HepG2 (cell line): ENCODE measurements around the gene CEACAM18. TPM values are rescaled to one million over a fixed set of nuclear protein-coding genes. Genes with fewer than 3 reads are reported as not detected.

Experiments
- ATAC-seq: fragments of 200-7000 bp; cut with Tn5 transposase; 3 replicates; pipeline ENCODE4 v1.9.1; 2020; ENCODE audit warnings: mild to moderate bottlenecking, moderate library complexity
- BruUV-seq: library from RNA; stranded (reverse); fragments of 400-500 nt; replicated peaks from 2 replicates; lab custom pipeline; 2021; lab: Mats Ljungman, UMichigan
- CTCF ChIA-PET: fragments of 300-600 bp; formaldehyde crosslinking; extraction: SDS; loops from one replicate; lab custom pipeline; 2021; ENCODE audit warnings: low total read pairs, inconsistent platforms, low intra/inter-chr PET ratio; lab: Yijun Ruan, JAX
- POLR2A ChIA-PET: fragments of 350-600 bp; sonication (Branson Sonifier 250); formaldehyde crosslinking; loops from one replicate; lab custom pipeline; 2020; ENCODE audit warnings: antibody characterized with exemption, inconsistent platforms; lab: Yijun Ruan, JAX
- DNase-seq: peaks from one replicate; pipeline ENCODE4 v3.0.0-alpha.2; 2015; ENCODE audit warnings: low spot score
- FAIRE-seq: peaks from 3 replicates; lab custom pipeline; 2011; peaks lifted over from hg19 to GRCh38; lab: Jason Lieb, UNC
- H2AFZ ChIP-seq: one replicate; pipeline ENCODE4 v1.6.1; 2011; ENCODE audit warnings: low read length, inconsistent platforms
- H3K27ac ChIP-seq: fragments of 300-600 bp; 3 replicates; pipeline ENCODE4 v1.8.0; 2011; ENCODE audit warnings: mixed run types, mild to moderate bottlenecking, mixed read lengths, low read length, inconsistent platforms; ENCODE audit not compliant: insufficient read depth; ENCODE audit errors: extremely low read length
- H3K27me3 ChIP-seq, 2 experiments: fragments of 200-600 bp in 1 of 2; 2 replicates in 1 of 2; 3 replicates in 1 of 2; pipeline versions ENCODE4 v1.6.0 to v1.8.0; 2011; ENCODE audit warnings: low read length in 2 of 2, mild to moderate bottlenecking in 2 of 2, moderate library complexity in 2 of 2, inconsistent platforms in 1 of 2; ENCODE audit not compliant: insufficient read depth in 2 of 2, control insufficient read depth in 1 of 2
- H3K36me3 ChIP-seq, 2 experiments: fragments of 200-600 bp in 1 of 2; replicated peaks in 1 of 2; 2 replicates in 1 of 2; 3 replicates in 1 of 2; pipeline versions ENCODE4 v1.5.1 to v1.8.0; 2011; ENCODE audit warnings: low read length in 2 of 2, inconsistent platforms in 1 of 2; ENCODE audit not compliant: insufficient read depth in 2 of 2, control insufficient read depth in 1 of 2
- H3K4me1 ChIP-seq: 2 replicates; pipeline ENCODE4 v1.5.1; 2012; ENCODE audit warnings: low read length, inconsistent platforms; ENCODE audit not compliant: insufficient read depth
- H3K4me2 ChIP-seq: 2 replicates; pipeline ENCODE4 v1.6.0; 2011; ENCODE audit warnings: low read depth, low read length, inconsistent platforms
- H3K4me3 ChIP-seq, 3 experiments: fragments of 200-600 bp in 1 of 3; sonication (generic), shearing (Covaris generic) in 1 of 3; replicated peaks in 1 of 3; 2 replicates each; pipeline ENCODE4 v1.5.1; 2011 to 2016; ENCODE audit warnings: low read length in 3 of 3, inconsistent platforms in 2 of 3, low read depth in 2 of 3, mild to moderate bottlenecking in 2 of 3, control low read depth in 1 of 3, mixed read lengths in 1 of 3; ENCODE audit not compliant: insufficient read depth in 1 of 3
- H3K79me2 ChIP-seq: one replicate; pipeline ENCODE4 v1.6.1; 2011; ENCODE audit warnings: low read length, inconsistent platforms; ENCODE audit not compliant: insufficient read depth
- H3K9ac ChIP-seq: 2 replicates; pipeline ENCODE4 v1.6.0; 2011; ENCODE audit warnings: mild to moderate bottlenecking, low read depth, low read length, inconsistent platforms; ENCODE audit not compliant: insufficient read depth
- H3K9me3 ChIP-seq: 2 replicates; pipeline ENCODE4 v1.5.1; 2012; ENCODE audit warnings: mild to moderate bottlenecking, low read length
- H4K20me1 ChIP-seq: 2 replicates; pipeline ENCODE4 v1.6.0; 2011; ENCODE audit warnings: inconsistent platforms, mild to moderate bottlenecking, low read length, moderate library complexity; ENCODE audit not compliant: insufficient read depth
- CSRNP1 ChIP-seq: sonication (generic); formaldehyde crosslinking; IDR thresholded peaks from 2 replicates; pipeline ENCODE4 v1.8.1; 2023; ENCODE audit warnings: mild to moderate bottlenecking, missing genetic modification reagents
- ESRRA ChIP-seq: sonication (generic); formaldehyde crosslinking; IDR thresholded peaks from 2 replicates; pipeline ENCODE4 v1.5.1; 2020; ENCODE audit warnings: mild to moderate bottlenecking, low read depth, missing genetic modification reagents
- GPBP1L1 ChIP-seq: sonication (generic); formaldehyde crosslinking; IDR thresholded peaks from 2 replicates; pipeline ENCODE4 v1.5.0; 2020; ENCODE audit warnings: mild to moderate bottlenecking, missing genetic modification reagents
- GPN1 ChIP-seq: sonication (generic); formaldehyde crosslinking; IDR thresholded peaks from 2 replicates; pipeline ENCODE4 v1.5.1; 2020; ENCODE audit warnings: missing genetic modification reagents, borderline replicate concordance
- MAZ ChIP-seq, 2 experiments: sonication (generic) in 1 of 2; formaldehyde crosslinking in 1 of 2; IDR thresholded peaks; 2 replicates each; pipeline versions ENCODE4 v1.5.0 to v1.6.1; 2012 to 2020; ENCODE audit warnings: low read depth in 2 of 2, mild to moderate bottlenecking in 2 of 2, borderline replicate concordance in 1 of 2, improper control_type of control experiment in 1 of 2, low read length in 1 of 2, missing genetic modification reagents in 1 of 2, moderate library complexity in 1 of 2
- SMYD3 ChIP-seq: sonication (generic); formaldehyde crosslinking; IDR thresholded peaks from 2 replicates; pipeline ENCODE4 v1.8.1; 2023; ENCODE audit warnings: mild to moderate bottlenecking, missing genetic modification reagents
- SNAPC2 ChIP-seq: sonication (generic); formaldehyde crosslinking; IDR thresholded peaks from 2 replicates; pipeline ENCODE4 v1.8.1; 2022; ENCODE audit warnings: mild to moderate bottlenecking, missing genetic modification reagents
- SRF ChIP-seq: IDR thresholded peaks from 2 replicates; pipeline ENCODE4 v1.6.1; 2011; ENCODE audit warnings: mild to moderate bottlenecking, low read depth, low read length, moderate library complexity
- ZNF142 ChIP-seq: sonication (generic); formaldehyde crosslinking; IDR thresholded peaks from 2 replicates; pipeline ENCODE4 v1.4.0; 2020; ENCODE audit warnings: missing genetic modification reagents
- ZNF350 ChIP-seq: sonication (generic); formaldehyde crosslinking; IDR thresholded peaks from 2 replicates; pipeline ENCODE4 v1.4.0; 2020; ENCODE audit warnings: mild to moderate bottlenecking, low read depth, missing genetic modification reagents, borderline replicate concordance
- ZNF460 ChIP-seq: sonication (generic); formaldehyde crosslinking; IDR thresholded peaks from 2 replicates; pipeline ENCODE4 v1.5.1; 2020; ENCODE audit warnings: missing genetic modification reagents, mild to moderate bottlenecking, borderline replicate concordance
- ZNF598 ChIP-seq: sonication (generic); formaldehyde crosslinking; IDR thresholded peaks from 2 replicates; pipeline ENCODE4 v1.5.1; 2020; ENCODE audit warnings: mild to moderate bottlenecking, missing genetic modification reagents, borderline replicate concordance
- ZNF709 ChIP-seq: sonication (generic); formaldehyde crosslinking; IDR thresholded peaks from 2 replicates; pipeline ENCODE4 v1.5.0; 2020; ENCODE audit warnings: mild to moderate bottlenecking, missing genetic modification reagents
- WGBS: methylation state at CpG from one replicate; pipeline ENCODE4 v1.1.6; 2017; ENCODE audit warnings: low lambda C conversion rate; 5-methylcytosine and 5-hydroxymethylcytosine counted together
- in situ Hi-C: cut with HindIII; loops from 2 replicates; pipeline ENCODE4 v1.10.0; 2017; ENCODE audit warnings: low pct_unique_long_range_greater_than_20kb; ENCODE audit not compliant: extremely low pct_ligation_motif_present
- intact Hi-C: fragments of 100-400 bp; cut with micrococcal nuclease; formaldehyde crosslinking; loops from one replicate; pipeline ENCODE4 v1.10.0; 2022; ENCODE audit not compliant: unreplicated experiment
- polyA plus RNA-seq, 8 experiments: library from polyadenylated mRNA; depleted of rRNA in 3 of 8; stranded (reverse) in 7 of 8; unstranded in 1 of 8; fragments of >200 nt; fragmentation: Illumina TruSeq in 4 of 8; extraction: Trizol in 4 of 8; gene quantifications; 2 replicates each; pipeline versions ENCODE4 v1.2.1 to v1.2.3, GENCODE V29; 2011 to 2016; ENCODE audit warnings: low read depth in 4 of 8, missing spikeins in 1 of 8, mixed read lengths in 1 of 8; ENCODE audit not compliant: insufficient read depth in 1 of 8
- total RNA-seq, 5 experiments: library from RNA; depleted of rRNA; stranded (reverse); fragments of >200 nt; fragmentation: Illumina TruSeq; extraction: Trizol; gene quantifications; 2 replicates each; pipeline ENCODE4 v1.2.3, GENCODE V29; 2016; ENCODE audit warnings: low read depth in 1 of 5

CEACAM18 gene
- total and polyA plus RNA-seq, 2 of the 13 experiments (the other 11 are each of a cell fraction or from before 2014, with no cell fraction given): not detected

- Histone ChIP-seq H3K36me3 (no peaks in the 10 kb centered on the region), H3K27me3 (no peaks in the 10 kb centered on the region; a peak in 1 of 5 replicates), H3K4me2 (no peak overlapping the region), H3K9me3 (no peaks in the 10 kb centered on the region), H3K79me2 (no peaks in the 10 kb centered on the region), H2AFZ (no peak overlapping the region), H3K4me1 (no peaks in the 10 kb centered on the region), H4K20me1 (no peaks in the 10 kb centered on the region), H3K27ac (no peak overlapping the region), H3K9ac (no peak overlapping the region), H3K4me3 (no peak overlapping the region)
- FAIRE-seq (no peak), DNase-seq (no peak), ATAC-seq (no peak)
- in situ Hi-C loops (no loop called here), intact Hi-C loops (no loop called here)
- no peak for TF ChIP-seq ZNF598 (CRISPR knock-in tag)
- TF ChIP-seq SRF: no peak
- no peak for TF ChIP-seq GPBP1L1 (CRISPR knock-in tag)
- no peak for TF ChIP-seq ZNF350 (CRISPR knock-in tag)
- no peak for TF ChIP-seq CSRNP1 (CRISPR knock-in tag)
- TF ChIP-seq ESRRA (CRISPR knock-in tag): no peak
- no peak for TF ChIP-seq MAZ (IDR thresholded peaks at IDR 0.05; ENCODE audit: borderline replicate concordance, low read depth, low read length)
- no peak for TF ChIP-seq MAZ (CRISPR knock-in tag; IDR thresholded peaks at IDR 0.05; ENCODE audit: low read depth)
- no peak for TF ChIP-seq ZNF460
- TF ChIP-seq SNAPC2 (CRISPR knock-in tag): no peak
- no peak for TF ChIP-seq SMYD3 (CRISPR knock-in tag)
- no peak for TF ChIP-seq ZNF142 (CRISPR knock-in tag)
- no peak for TF ChIP-seq GPN1
- no peak for TF ChIP-seq ZNF709
- WGBS: 4% methylated on average over 2 of the region's 3 CpGs
- ChIA-PET CTCF (no interaction called here), POLR2A (no interaction called here)
- no TSS peak for BruUV-seq
Observed at GRCh38 chr19:51508059-51508733, 29.9 kb downstream of the CEACAM18 start.
